IMR-90 (cell line): Measurements from ENCODE around the gene NPW. TPM values are rescaled to one million over a fixed set of nuclear protein-coding genes. Genes with fewer than 3 reads are reported as not detected.

Experiments used
- ATAC-seq: fragments of 200-7000 bp; cut with Tn5 transposase; 2 replicates; pipeline ENCODE4 v1.9.1; 2020; ENCODE audit warnings: low read depth, mild to moderate bottlenecking, moderate library complexity
- BruUV-seq: library from RNA; stranded (reverse); fragments of 400-500 nt; replicated peaks from 2 replicates; lab custom pipeline; 2021; lab: Mats Ljungman, UMichigan
- CTCF ChIA-PET: fragments of 300-600 bp; formaldehyde crosslinking; extraction: SDS; loops from one replicate; lab custom pipeline; 2021; ENCODE audit warnings: antibody characterized with exemption; lab: Yijun Ruan, JAX
- POLR2A ChIA-PET: fragments of 300-600 bp; sonication (Branson Sonifier 250); formaldehyde crosslinking; loops from one replicate; lab custom pipeline; 2022; ENCODE audit warnings: antibody characterized with exemption; ENCODE audit not compliant: unreplicated experiment; lab: Charles Lee
- DNase-seq: peaks from one replicate; pipeline ENCODE4 v3.0.0; 2013
- H2AFZ ChIP-seq: replicated peaks from 2 replicates; pipeline ENCODE3; 2013; ENCODE audit warnings: low read length, mild to moderate bottlenecking; ENCODE audit not compliant: poor library complexity
- H2AK5ac ChIP-seq: 2 replicates; pipeline ENCODE4 v1.6.1; 2013; ENCODE audit warnings: low read depth, low read length, inconsistent platforms
- H2AK9ac ChIP-seq: replicated peaks from 2 replicates; pipeline ENCODE3; 2013; ENCODE audit warnings: mild to moderate bottlenecking, low read depth, low read length, moderate library complexity; ENCODE audit not compliant: poor library complexity
- H2BK120ac ChIP-seq: 2 replicates; pipeline ENCODE4 v1.6.1; 2013; ENCODE audit warnings: low read depth, low read length, inconsistent platforms
- H2BK15ac ChIP-seq: 3 replicates; pipeline ENCODE4 v1.6.1; 2013; ENCODE audit warnings: low read depth, low read length, inconsistent platforms
- H2BK20ac ChIP-seq: 2 replicates; pipeline ENCODE4 v1.6.1; 2013; ENCODE audit warnings: low read depth, mild to moderate bottlenecking, inconsistent platforms, low read length, moderate library complexity
- H2BK5ac ChIP-seq: 2 replicates; pipeline ENCODE4 v1.6.1; 2013; ENCODE audit warnings: mild to moderate bottlenecking, low read depth, low read length, inconsistent platforms; ENCODE audit not compliant: poor library complexity, severe bottlenecking
- H3K14ac ChIP-seq: replicated peaks from 2 replicates; pipeline ENCODE4 v1.6.1; 2013; ENCODE audit warnings: low read depth, low read length, inconsistent platforms
- H3K18ac ChIP-seq: 2 replicates; pipeline ENCODE4 v1.6.1; 2013; ENCODE audit warnings: low read depth, low read length, control low read depth
- H3K23ac ChIP-seq: 2 replicates; pipeline ENCODE4 v1.6.1; 2013; ENCODE audit warnings: low read depth, low read length, inconsistent platforms
- H3K27ac ChIP-seq: 2 replicates; pipeline ENCODE4 v1.5.1; 2013; ENCODE audit warnings: mild to moderate bottlenecking, control low read depth, low read length; ENCODE audit not compliant: insufficient read depth
- H3K27me3 ChIP-seq: 2 replicates; pipeline ENCODE4 v1.6.1; 2013; ENCODE audit warnings: low read length; ENCODE audit not compliant: control insufficient read depth, insufficient read depth
- H3K36me3 ChIP-seq: 2 replicates; pipeline ENCODE4 v1.6.1; 2013; ENCODE audit warnings: low read length, mixed read lengths; ENCODE audit not compliant: control insufficient read depth, insufficient read depth
- H3K4ac ChIP-seq: 2 replicates; pipeline ENCODE4 v1.6.1; 2013; ENCODE audit warnings: low read depth, low read length, inconsistent platforms
- H3K4me1 ChIP-seq: 2 replicates; pipeline ENCODE4 v1.6.1; 2013; ENCODE audit warnings: low read length, mixed read lengths; ENCODE audit not compliant: control insufficient read depth, insufficient read depth
- H3K4me2 ChIP-seq: 2 replicates; pipeline ENCODE4 v1.6.1; 2013; ENCODE audit warnings: low read depth, mild to moderate bottlenecking, control low read depth, low read length, moderate library complexity
- H3K4me3 ChIP-seq: 2 replicates; pipeline ENCODE4 v1.5.1; 2013; ENCODE audit warnings: low read depth, mild to moderate bottlenecking, control low read depth, low read length, moderate library complexity; ENCODE audit not compliant: insufficient read depth
- H3K56ac ChIP-seq: 2 replicates; pipeline ENCODE4 v1.6.1; 2013; ENCODE audit warnings: low read length, inconsistent platforms; ENCODE audit not compliant: insufficient read depth; ENCODE audit errors: extremely low read depth
- H3K79me1 ChIP-seq, 2 experiments: 2 replicates each; pipeline ENCODE4 v1.6.1; 2013; ENCODE audit warnings: low read length in 2 of 2, inconsistent platforms in 1 of 2, low read depth in 1 of 2
- H3K9ac ChIP-seq: 2 replicates; pipeline ENCODE4 v1.6.1; 2013; ENCODE audit warnings: low read depth, low read length, control low read depth
- H3K9me1 ChIP-seq: 2 replicates; pipeline ENCODE4 v1.6.1; 2013; ENCODE audit warnings: low read length, inconsistent platforms; ENCODE audit not compliant: insufficient read depth
- H3K9me3 ChIP-seq: 2 replicates; pipeline ENCODE4 v1.6.1; 2013; ENCODE audit warnings: low read length; ENCODE audit not compliant: control insufficient read depth, insufficient read depth
- H4K20me1 ChIP-seq: 2 replicates; pipeline ENCODE4 v1.6.1; 2013; ENCODE audit warnings: low read length, inconsistent platforms; ENCODE audit not compliant: insufficient read depth
- H4K5ac ChIP-seq: 2 replicates; pipeline ENCODE4 v1.6.1; 2013; ENCODE audit warnings: mild to moderate bottlenecking, low read depth, low read length, control low read depth
- H4K8ac ChIP-seq, 2 experiments: 2 replicates each; pipeline ENCODE4 v1.6.1; 2013; ENCODE audit warnings: low read depth in 2 of 2, low read length in 2 of 2, control low read depth in 1 of 2, inconsistent platforms in 1 of 2
- H4K91ac ChIP-seq: 2 replicates; pipeline ENCODE4 v1.6.1; 2013; ENCODE audit warnings: low read depth, low read length, inconsistent platforms; ENCODE audit not compliant: insufficient read depth
- BHLHE40 ChIP-seq: fragments of 150-350 bp; IDR thresholded peaks from 2 replicates; pipeline ENCODE4 v1.6.1; 2016; ENCODE audit warnings: mild to moderate bottlenecking, low read depth, low read length
- CEBPB ChIP-seq: IDR thresholded peaks from 2 replicates; pipeline ENCODE4 v1.6.1; 2012; ENCODE audit warnings: low read depth, low read length, improper control_type of control experiment
- CHD1 ChIP-seq: IDR thresholded peaks from 2 replicates; pipeline ENCODE4 v1.6.1; 2012; ENCODE audit warnings: low read depth, low read length, improper control_type of control experiment
- CTCF ChIP-seq: conservative IDR thresholded peaks from 2 replicates; pipeline ENCODE4 v1.5.1; 2012; ENCODE audit warnings: mild to moderate bottlenecking, low read depth, low read length, improper control_type of control experiment
- FOS ChIP-seq: fragments of 150-350 bp; IDR thresholded peaks from 2 replicates; pipeline ENCODE4 v1.6.1; 2016; ENCODE audit warnings: low read depth, low read length
- MAFK ChIP-seq: IDR thresholded peaks from 2 replicates; pipeline ENCODE4 v1.6.1; 2012; ENCODE audit warnings: low read depth, low read length, improper control_type of control experiment
- MAZ ChIP-seq: IDR thresholded peaks from 2 replicates; pipeline ENCODE4 v1.6.1; 2012; ENCODE audit warnings: low read depth, mild to moderate bottlenecking, low read length, improper control_type of control experiment, moderate library complexity, borderline replicate concordance
- MXI1 ChIP-seq: IDR thresholded peaks from 2 replicates; pipeline ENCODE4 v1.6.1; 2012; ENCODE audit warnings: low read depth, mild to moderate bottlenecking, low read length, moderate library complexity, borderline replicate concordance
- NFE2L2 ChIP-seq: fragments of 150-350 bp; IDR thresholded peaks from 2 replicates; pipeline ENCODE4 v1.6.1; 2016; ENCODE audit warnings: low read depth, mild to moderate bottlenecking, low read length
- POLR2A ChIP-seq: IDR thresholded peaks from 2 replicates; pipeline ENCODE4 v1.6.1; 2012; ENCODE audit warnings: mild to moderate bottlenecking, low read depth, low read length
- RAD21 ChIP-seq: IDR thresholded peaks from 2 replicates; pipeline ENCODE4 v1.6.1; 2012; ENCODE audit warnings: low read length, improper control_type of control experiment
- RCOR1 ChIP-seq: IDR thresholded peaks from 2 replicates; pipeline ENCODE4 v1.6.1; 2012; ENCODE audit warnings: mild to moderate bottlenecking, low read length, improper control_type of control experiment; ENCODE audit not compliant: insufficient replicate concordance
- RFX5 ChIP-seq: IDR thresholded peaks from 2 replicates; pipeline ENCODE4 v1.8.0; 2012; ENCODE audit warnings: low read depth, mild to moderate bottlenecking, low read length, moderate library complexity
- SMC3 ChIP-seq: fragments of 150-350 bp; IDR thresholded peaks from 2 replicates; pipeline ENCODE4 v1.6.1; 2016; ENCODE audit warnings: low read depth, mild to moderate bottlenecking, antibody characterized with exemption, low read length, moderate library complexity
- USF2 ChIP-seq: fragments of 150-350 bp; IDR thresholded peaks from 2 replicates; pipeline ENCODE4 v1.6.1; 2017; ENCODE audit warnings: mild to moderate bottlenecking, antibody characterized with exemption, low read length, low read depth
- WGBS, 2 experiments: methylation state at CpG; one replicate each; pipeline versions ENCODE4 v1.1.5 to v1.1.7; 2013; ENCODE audit warnings: missing lambda C conversion rate in 2 of 2; ENCODE audit not compliant: insufficient read length in 1 of 2; ENCODE audit errors: extremely low coverage in 2 of 2; 5-methylcytosine and 5-hydroxymethylcytosine counted together
- dilution Hi-C: fragments of 300-500 bp; cut with HindIII; formaldehyde crosslinking; loops from one replicate; pipeline ENCODE4 v1.14.3; 2018; ENCODE audit warnings: low sequenced_read_pairs; ENCODE audit not compliant: unreplicated experiment
- in situ Hi-C: fragments of 300-500 bp; cut with MboI; formaldehyde crosslinking; loops from 3 replicates; pipeline ENCODE4 v1.14.3; 2019; ENCODE audit warnings: low sequenced_read_pairs, inconsistent platforms, mixed read lengths
- intact Hi-C: fragments of 100-400 bp; cut with micrococcal nuclease; formaldehyde crosslinking; loops from 2 replicates; pipeline ENCODE4 v1.10.0; 2022
- polyA plus RNA-seq, 3 experiments: library from polyadenylated mRNA; depleted of rRNA; stranded (reverse); fragments of >200 nt; gene quantifications; 2 replicates each; pipeline ENCODE4 v1.2.3, GENCODE V29; 2012; ENCODE audit warnings: low replicate concordance in 1 of 3
- total RNA-seq: library from RNA; depleted of rRNA; stranded (reverse); fragments of >200 nt; gene quantifications from 2 replicates; pipeline ENCODE4 v1.2.3, GENCODE V29; 2012
- TF ChIP-seq, protein P1 (sequence below): fragments of 150-350 bp; IDR thresholded peaks from 2 replicates; pipeline ENCODE4 v1.6.1; 2016; ENCODE audit warnings: low read depth, mild to moderate bottlenecking, low read length, moderate library complexity, borderline replicate concordance

NPW gene
- total and polyA plus RNA-seq, 2 of the 4 experiments (the other 2 are of a cell fraction), result 0.18 to 2.0 TPM

GRCh38 chr16:2053897-2054296 lies 34.3 kb downstream of the NPW start:
- Histone ChIP-seq H3K9me3 (no peaks in the 10 kb centered on the region), H3K4me2 (no peak overlapping the region), H2BK15ac (no peak overlapping the region), H3K18ac (no peak overlapping the region), H2AK9ac (no peak overlapping the region), H4K8ac (no peak overlapping the region), H3K14ac (no peak overlapping the region), H3K56ac (no peak overlapping the region), H3K23ac (no peak overlapping the region), H4K20me1 (no peaks in the 10 kb centered on the region; the same call in none of the 2 replicates), H3K79me1 (peaks cover 8 to 38% of the 10 kb centered on the region in 2 experiments), H3K27ac (no peak overlapping the region), H3K27me3 (no peaks in the 10 kb centered on the region), H4K5ac (no peak overlapping the region), H2BK5ac (no peak overlapping the region), H3K9me1 (no peaks in the 10 kb centered on the region), H2BK120ac (no peak overlapping the region), H2AFZ (no peak overlapping the region), H3K9ac (no peak overlapping the region), H4K91ac (no peak overlapping the region), H3K4me3 (no peak overlapping the region), H3K36me3 (peaks cover 60% of the 10 kb centered on the region), H2BK20ac (no peak overlapping the region), H2AK5ac (no peak overlapping the region), H3K4me1 (no peaks in the 10 kb centered on the region), H3K4ac (no peak overlapping the region)
- intact Hi-C loops, result no loop called here
- ChIA-PET POLR2A (no interaction called here), CTCF (no interaction called here)
- WGBS, 2 experiments, result 94% methylated on average over 6 of the region's 17 CpGs; no CpG with 5 or more reads in 1 of the 2 experiments
- in situ Hi-C loops, result no loop called here
- dilution Hi-C loops, result no loop called here
- no TSS peak for BruUV-seq
- no peak for DNase-seq
- no peak for TF ChIP-seq RFX5
- TF ChIP-seq RCOR1, result no peak
- TF ChIP-seq CTCF, result no peak
- TF ChIP-seq NFE2L2, result no peak
- no peak for TF ChIP-seq MAFK
- no peak for TF ChIP-seq RAD21
- no peak for TF ChIP-seq MAZ
- TF ChIP-seq MXI1, result no peak
- no peak for TF ChIP-seq POLR2A
- TF ChIP-seq CHD1, result no peak
- no peak for TF ChIP-seq USF2
- TF ChIP-seq SMC3, result no peak
- TF ChIP-seq, protein P1, sequence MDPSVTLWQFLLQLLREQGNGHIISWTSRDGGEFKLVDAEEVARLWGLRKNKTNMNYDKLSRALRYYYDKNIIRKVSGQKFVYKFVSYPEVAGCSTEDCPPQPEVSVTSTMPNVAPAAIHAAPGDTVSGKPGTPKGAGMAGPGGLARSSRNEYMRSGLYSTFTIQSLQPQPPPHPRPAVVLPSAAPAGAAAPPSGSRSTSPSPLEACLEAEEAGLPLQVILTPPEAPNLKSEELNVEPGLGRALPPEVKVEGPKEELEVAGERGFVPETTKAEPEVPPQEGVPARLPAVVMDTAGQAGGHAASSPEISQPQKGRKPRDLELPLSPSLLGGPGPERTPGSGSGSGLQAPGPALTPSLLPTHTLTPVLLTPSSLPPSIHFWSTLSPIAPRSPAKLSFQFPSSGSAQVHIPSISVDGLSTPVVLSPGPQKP, result no peak
- TF ChIP-seq FOS, result no peak
- TF ChIP-seq BHLHE40, result no peak
- TF ChIP-seq CEBPB, result no peak
- no peak for ATAC-seq
